ENCODE results near the gene NSD2.

The NSD2 gene

GRCh38 chr4:1975391-1975801, 104.2 kb downstream of the NSD2 start:
- no peaks in the 10 kb centered on the region for H3K9me3 ChIP-seq (ENCODE audit: control insufficient read depth, insufficient read depth, low read depth, low read length)
- no peak overlapping the region for H3K27ac ChIP-seq (ENCODE audit: extremely low read depth, low read depth, low read length)
- TF ChIP-seq ZNF600 (tag by site-specific recombination; IDR thresholded peaks at IDR 0.05), result no peak
- peaks cover 4 to 98% of the 10 kb centered on the region in 2 experiments; a peak in 2 of 3 replicates for H3K36me3 ChIP-seq (ENCODE audit: control insufficient read depth in 2 of 2, insufficient read depth in 1 of 2, low read length in 2 of 2)
- CTCF ChIA-PET, result no interaction called here
- POLR2A ChIA-PET, result no interaction called here
- H3K4me1 ChIP-seq (ENCODE audit: control insufficient read depth, insufficient read depth, low read length), result no peaks in the 10 kb centered on the region
- H3K4me3 ChIP-seq (ENCODE audit: low read depth, low read length), result no peak overlapping the region

GRCh38 chr4:1975880-1976279, 104.7 kb downstream of the NSD2 start:
- no peaks in the 10 kb centered on the region for H3K4me1 ChIP-seq (ENCODE audit: control insufficient read depth, insufficient read depth, low read length)
- no peak overlapping the region for H3K4me3 ChIP-seq (ENCODE audit: low read depth, low read length)
- H3K9me3 ChIP-seq (ENCODE audit: control insufficient read depth, insufficient read depth, low read depth, low read length), result no peaks in the 10 kb centered on the region
- TF ChIP-seq ZNF777 (tag by site-specific recombination; IDR thresholded peaks at IDR 0.05; ENCODE audit: borderline replicate concordance), result no peak
- TF ChIP-seq ZNF488 (tag by site-specific recombination; IDR thresholded peaks at IDR 0.05), result no peak
- ChIA-PET CTCF (no interaction called here), POLR2A (no interaction called here)
- no peak overlapping the region for H3K27ac ChIP-seq (ENCODE audit: extremely low read depth, low read depth, low read length)
- peaks cover 4 to 98% of the 10 kb centered on the region in 2 experiments; a peak in 2 of 3 replicates for H3K36me3 ChIP-seq (ENCODE audit: control insufficient read depth in 2 of 2, insufficient read depth in 1 of 2, low read length in 2 of 2)

GRCh38 chr4:1976416-1977352, 105.5 kb downstream of the NSD2 start:
- CTCF ChIA-PET, result no interaction called here
- no peak overlapping the region for H3K27ac ChIP-seq (ENCODE audit: extremely low read depth, low read depth, low read length)
- peaks cover 4 to 98% of the 10 kb centered on the region in 2 experiments; a peak in 2 of 3 replicates for H3K36me3 ChIP-seq (ENCODE audit: control insufficient read depth in 2 of 2, insufficient read depth in 1 of 2, low read length in 2 of 2)
- H3K4me1 ChIP-seq (ENCODE audit: control insufficient read depth, insufficient read depth, low read length), result no peaks in the 10 kb centered on the region
- no peaks in the 10 kb centered on the region for H3K9me3 ChIP-seq (ENCODE audit: control insufficient read depth, insufficient read depth, low read depth, low read length)
- TF ChIP-seq TRIM28 (IDR thresholded peaks at IDR 0.05; ENCODE audit: borderline replicate concordance, low read length) (no peak), ZNF792 (tag by site-specific recombination; IDR thresholded peaks at IDR 0.05) (no peak), SALL2 (tag by site-specific recombination; IDR thresholded peaks at IDR 0.05; ENCODE audit: borderline replicate concordance) (no peak), ZNF544 (tag by site-specific recombination; IDR thresholded peaks at IDR 0.05) (no peak), ZNF112 (tag by site-specific recombination; IDR thresholded peaks at IDR 0.05) (no peak), ZNF26 (tag by site-specific recombination; IDR thresholded peaks at IDR 0.05) (no peak), SP2 (tag by site-specific recombination; IDR thresholded peaks at IDR 0.05) (no peak), GLIS1 (tag by site-specific recombination; IDR thresholded peaks at IDR 0.05) (no peak), TSHZ1 (tag by site-specific recombination; IDR thresholded peaks at IDR 0.05; ENCODE audit: borderline replicate concordance) (no peak), ZXDB (tag by site-specific recombination; IDR thresholded peaks at IDR 0.05) (no peak), GLI4 (tag by site-specific recombination; IDR thresholded peaks at IDR 0.05) (no peak), ZNF23 (tag by site-specific recombination; IDR thresholded peaks at IDR 0.05; ENCODE audit: borderline replicate concordance) (no peak), ZNF280D (tag by site-specific recombination; IDR thresholded peaks at IDR 0.05) (no peak), SETDB1 (IDR thresholded peaks at IDR 0.05; ENCODE audit: insufficient read length, low read length) (no peak), IKZF3 (tag by site-specific recombination; IDR thresholded peaks at IDR 0.05) (no peak), ZNF514 (tag by site-specific recombination; IDR thresholded peaks at IDR 0.05) (no peak), ZNF416 (tag by site-specific recombination; IDR thresholded peaks at IDR 0.05) (no peak)
- POLR2A ChIA-PET, result no interaction called here
- H3K4me3 ChIP-seq (ENCODE audit: low read depth, low read length), result no peak overlapping the region
